Gastrocnemius medialis (tissue), 4 donors: Measurements from ENCODE around the gene ZNF573.

ENCODE experiments used
- CTCF ChIP-seq, 5 experiments: fragments of 450-650 bp in 3 of 5; fragments of 200-600 bp in 2 of 5; sonication (generic) in 2 of 5; IDR thresholded peaks in 4 of 5; conservative IDR thresholded peaks in 1 of 5; 1 replicate in 4 of 5; 2 replicates in 1 of 5; pipeline ENCODE4 v1.5.1; 2016 to 2019; ENCODE audit warnings: antibody characterized with exemption in 5 of 5, mild to moderate bottlenecking in 3 of 5, moderate library complexity in 3 of 5
- POLR2A ChIP-seq, 2 donors: fragments of 450-650 bp; IDR thresholded peaks; one replicate each; pipeline ENCODE4 v1.6.1; 2017; ENCODE audit warnings: antibody characterized with exemption in 2 of 2, mild to moderate bottlenecking in 2 of 2, moderate library complexity in 2 of 2

- TF ChIP-seq CTCF (IDR thresholded peaks at IDR 0.05 in 4 of 5, conservative IDR thresholded peaks at IDR 0.05 in 1 of 5) (no peak), POLR2A (IDR thresholded peaks at IDR 0.05) (no peak)
Measured at GRCh38 chr19:37695144-37695899, 84.1 kb downstream of the ZNF573 start.
